HG03039 (cell line): ENCODE data around the gene NCAM1.
"Not testable (repeated sequence)": the region's sequence is repeated elsewhere in the genome, so short reads cannot be mapped to it uniquely, and the experiment has no call there.

Experiments
- ATAC-seq: cut with Tn5 transposase; IDR thresholded peaks from one replicate; pipeline ENCODE4 v1.9.1; 2021; ENCODE audit warnings: mild to moderate bottlenecking, moderate library complexity; ENCODE audit not compliant: unreplicated experiment

The NCAM1 gene

GRCh38 chr11:113018913-113019312 lies 57.7 kb downstream of the NCAM1 start:
- no peak for ATAC-seq

DNA sequence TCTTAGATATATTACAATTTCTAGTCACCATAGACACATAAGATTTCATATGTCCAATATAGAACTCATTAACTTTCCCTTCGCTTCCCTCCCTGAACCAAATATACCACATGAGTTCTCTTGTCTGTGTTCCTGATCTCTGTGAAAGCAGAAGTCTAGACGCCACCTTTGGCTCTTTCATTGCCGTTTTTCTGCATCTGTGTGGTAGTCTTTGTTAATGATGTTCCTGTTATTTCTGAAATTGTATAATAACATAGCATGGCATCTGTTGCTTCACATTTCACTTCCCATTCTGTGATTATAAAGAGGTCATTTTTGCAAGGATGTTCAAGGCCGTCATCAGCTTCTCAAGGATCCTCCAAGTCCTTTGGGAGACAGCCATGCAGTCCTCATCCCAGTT lies 58.5 kb downstream of the NCAM1 start:
- ATAC-seq = no peak

GRCh38 chr11:113021111-113021510 lies 59.9 kb downstream of the NCAM1 start:
- no peak for ATAC-seq

- ATAC-seq = no peak
Observed at GRCh38 chr11:113022262-113022661, 61.0 kb downstream of the NCAM1 start.

- ATAC-seq = no peak
Observed at GRCh38 chr11:113023228-113023627, 62.0 kb downstream of the NCAM1 start.

- ATAC-seq = no peak
Observed at GRCh38 chr11:113023986-113024385, 62.8 kb downstream of the NCAM1 start.

DNA sequence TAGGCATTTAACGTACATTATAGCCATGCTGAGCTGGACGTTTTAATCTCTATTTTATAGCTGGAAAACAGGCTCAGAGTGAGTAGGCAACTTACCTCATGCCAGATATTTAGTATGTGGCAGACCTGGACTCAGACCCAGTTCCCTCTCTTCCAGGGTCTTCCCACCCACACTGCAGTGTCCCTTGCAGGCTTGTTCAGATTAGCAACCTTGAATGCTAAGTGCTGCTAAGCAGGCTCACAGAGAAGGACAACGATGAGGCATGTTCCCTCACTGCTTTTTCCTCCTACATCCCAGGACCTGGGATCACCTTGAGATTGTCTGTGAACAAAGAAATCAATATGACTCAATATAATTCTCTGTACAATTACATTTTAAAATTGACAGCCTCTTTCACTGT lies 65.6 kb downstream of the NCAM1 start:
- ATAC-seq = no peak

DNA sequence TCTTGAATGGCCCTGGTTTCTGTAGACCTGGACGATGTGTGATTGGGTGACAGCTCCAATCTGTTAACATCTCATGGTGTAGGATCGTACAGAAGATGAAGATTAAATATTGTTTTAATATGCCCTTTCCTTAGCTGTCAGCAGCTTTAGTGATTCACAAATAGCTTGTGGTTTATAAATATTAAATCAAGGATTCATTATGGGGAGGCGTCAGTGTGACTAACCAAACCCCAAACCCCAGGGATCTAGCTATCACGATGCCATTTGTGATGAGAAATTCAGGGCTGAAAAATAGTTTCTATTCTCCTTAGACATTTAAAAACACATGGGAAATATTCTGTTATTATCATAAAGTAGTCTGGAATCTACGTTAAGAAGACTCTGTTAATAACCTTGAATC lies 73.4 kb downstream of the NCAM1 start:
- no peak for ATAC-seq

GRCh38 chr11:113035708-113036107 lies 74.5 kb downstream of the NCAM1 start:
- no peak for ATAC-seq

DNA sequence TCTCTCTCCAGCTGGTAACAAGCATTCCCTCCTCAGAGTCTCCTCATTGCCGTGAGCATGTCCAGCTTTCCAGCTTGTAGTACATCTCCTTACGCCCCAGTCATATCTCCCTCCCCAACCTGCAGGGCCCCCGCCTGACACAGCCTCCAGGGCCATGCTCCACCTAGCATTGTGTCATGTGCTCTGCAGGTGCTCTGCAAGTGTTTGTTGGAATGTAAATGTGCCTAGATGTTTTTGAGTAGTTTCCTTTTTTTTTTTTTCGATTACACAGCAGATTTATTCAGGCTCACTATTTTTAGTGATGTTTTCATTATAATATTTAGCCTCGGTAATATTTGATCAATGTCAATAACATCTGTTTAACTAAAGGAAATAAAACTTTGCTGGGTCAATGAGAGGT lies 82.5 kb downstream of the NCAM1 start:
- no peak for ATAC-seq

DNA sequence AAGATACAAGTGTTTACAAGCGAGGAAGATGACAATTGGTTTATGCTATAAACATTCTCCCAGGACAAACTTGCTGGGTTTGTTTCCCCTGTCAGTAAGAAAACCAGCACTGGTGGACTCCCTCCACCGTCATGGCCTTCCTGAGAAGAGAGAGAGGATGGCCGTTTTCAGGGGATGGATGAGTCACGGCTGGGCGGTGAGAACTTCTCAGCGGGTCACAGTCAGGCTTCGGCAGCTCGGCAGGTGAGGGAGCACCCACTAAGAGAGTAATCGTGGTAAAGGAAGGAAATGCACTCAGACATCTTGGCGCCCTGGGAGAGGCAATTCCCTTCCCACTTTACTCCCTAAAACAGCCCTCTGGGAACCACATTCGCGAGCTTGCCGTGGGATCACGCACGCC lies 83.9 kb downstream of the NCAM1 start:
- ATAC-seq = no peak

DNA sequence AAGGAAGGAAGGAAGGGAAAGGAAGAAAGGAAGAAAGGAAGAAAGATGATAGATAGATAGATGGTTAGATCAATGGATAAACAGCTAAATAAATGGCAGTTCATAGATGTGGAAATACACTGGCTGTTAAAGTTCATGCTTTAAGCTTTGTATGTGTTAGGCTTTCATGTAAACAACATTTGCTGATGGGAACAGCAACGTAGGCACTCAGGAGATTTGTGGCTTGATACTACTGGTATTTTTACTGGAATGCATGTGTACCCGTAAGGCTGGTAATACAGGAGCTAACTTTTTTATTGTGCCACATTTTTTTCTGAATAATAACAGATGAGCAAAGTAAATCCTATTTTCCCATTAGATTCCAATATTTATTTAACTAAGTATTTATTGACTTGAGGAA lies 85.6 kb downstream of the NCAM1 start:
- no peak for ATAC-seq

DNA sequence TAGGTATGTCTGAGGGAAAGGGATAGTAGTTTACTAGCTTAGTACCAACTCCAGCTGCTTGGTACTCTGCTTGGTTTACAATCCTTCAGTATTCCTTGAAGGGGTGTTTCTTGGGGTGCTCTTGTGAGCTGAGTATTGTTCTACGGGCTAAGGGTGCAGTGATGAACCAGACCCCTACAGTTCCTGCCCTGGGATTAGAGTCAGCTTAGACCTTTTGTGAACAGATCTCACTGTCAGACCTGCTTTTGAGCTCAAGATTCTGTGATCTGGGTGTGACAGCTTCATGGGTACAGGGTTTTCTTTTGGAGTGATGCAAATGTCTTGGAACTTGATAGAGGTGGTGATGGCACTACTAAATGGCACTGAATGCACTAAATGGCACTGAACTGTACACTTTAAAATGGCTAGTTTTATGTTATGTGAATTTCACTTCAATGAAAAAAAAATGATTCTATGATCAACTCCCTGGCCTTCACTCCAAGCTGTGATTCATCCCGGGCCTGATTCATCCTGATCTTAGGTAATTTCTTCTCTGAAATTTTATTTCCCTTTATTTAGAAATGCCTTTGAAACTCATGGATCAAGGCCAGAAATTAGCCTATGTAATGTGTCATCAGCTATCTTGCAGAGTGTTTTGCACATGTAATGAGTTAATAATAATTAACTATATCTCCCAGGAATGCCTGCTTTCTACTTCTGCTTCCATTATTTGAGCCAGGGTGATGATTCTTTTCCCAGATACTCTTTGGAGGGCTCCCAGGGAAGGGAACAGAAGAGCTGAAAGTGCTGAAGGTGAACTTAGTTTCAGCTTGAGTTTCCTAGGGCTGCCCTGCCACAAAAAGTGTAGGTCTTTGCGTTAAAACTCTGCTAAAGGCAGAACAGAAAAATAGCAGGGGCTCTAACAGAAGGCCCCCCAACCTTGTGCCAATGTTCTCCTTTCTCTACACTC lies 87.9 kb downstream of the NCAM1 start:
- no peak for ATAC-seq

- not testable (repeated sequence) for ATAC-seq
Observed at GRCh38 chr11:113053042-113053441, 91.8 kb downstream of the NCAM1 start.

DNA sequence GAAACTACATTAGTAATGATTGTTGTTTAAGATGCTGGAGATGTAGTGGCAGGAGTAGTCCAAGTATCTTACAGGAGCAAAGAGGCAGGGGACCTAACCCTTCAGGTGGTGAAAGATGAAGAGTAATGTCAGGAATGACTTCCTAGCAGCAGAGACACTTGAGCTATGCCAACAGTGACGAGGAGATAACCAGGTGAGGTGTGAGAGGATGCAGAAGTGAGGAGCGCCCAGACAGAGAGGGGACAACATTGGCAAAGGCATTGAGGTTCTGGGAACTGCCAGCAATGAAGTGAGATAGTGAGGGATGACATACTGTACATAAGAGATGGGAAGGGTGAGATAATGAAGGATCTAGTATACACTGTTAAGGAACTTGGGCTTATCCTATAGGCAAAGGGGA lies 95.8 kb downstream of the NCAM1 start:
- ATAC-seq = no peak

- no peak for ATAC-seq
Observed at GRCh38 chr11:113059548-113059947, 98.3 kb downstream of the NCAM1 start.

DNA sequence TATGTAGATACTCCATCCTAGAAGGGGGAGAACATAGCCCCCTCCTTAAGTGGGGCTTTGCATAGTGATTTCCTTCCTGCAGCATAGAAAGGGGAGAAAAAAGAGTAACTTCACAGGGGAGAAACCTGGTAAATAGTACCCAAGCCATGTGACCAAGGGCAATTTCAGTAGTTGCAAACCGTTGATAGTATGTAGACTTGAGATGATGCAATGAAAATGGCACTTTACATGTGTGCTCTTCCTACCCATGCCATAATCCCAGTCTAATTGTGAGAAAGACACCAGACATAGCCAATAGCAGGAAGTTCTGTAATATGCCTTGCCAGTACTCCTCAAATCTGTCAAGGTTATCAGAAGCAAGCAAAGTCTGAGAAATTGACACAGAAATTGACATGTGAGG lies 104.1 kb downstream of the NCAM1 start:
- ATAC-seq = no peak

DNA sequence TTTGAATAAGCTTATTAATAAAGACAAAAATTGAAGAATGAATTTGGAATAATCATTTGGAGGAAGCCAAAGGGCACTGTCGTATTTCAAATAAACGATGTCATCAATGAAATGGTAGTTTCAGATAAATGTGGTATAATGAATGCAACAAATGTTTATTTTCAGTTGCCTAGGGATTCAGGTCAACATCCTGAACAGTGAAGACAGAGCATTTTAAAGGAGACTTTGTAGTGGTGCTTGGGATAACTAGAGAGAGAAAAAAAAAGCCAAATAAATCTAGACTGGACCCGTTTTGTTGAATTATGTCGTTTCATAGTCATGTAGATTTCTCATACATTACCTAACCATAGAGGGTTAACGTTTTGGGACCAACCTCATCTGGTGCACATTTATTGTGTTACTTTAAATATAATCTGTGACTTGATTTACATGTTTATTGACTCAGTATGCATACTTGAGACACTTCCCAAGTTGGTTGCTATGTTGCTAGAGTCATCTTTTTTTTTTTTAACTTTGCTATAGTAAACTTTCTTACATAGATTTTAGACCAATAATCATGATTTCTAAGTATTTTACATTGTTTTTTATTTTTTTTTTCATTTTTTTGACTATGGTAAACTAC lies 111.1 kb downstream of the NCAM1 start:
- no peak for ATAC-seq

DNA sequence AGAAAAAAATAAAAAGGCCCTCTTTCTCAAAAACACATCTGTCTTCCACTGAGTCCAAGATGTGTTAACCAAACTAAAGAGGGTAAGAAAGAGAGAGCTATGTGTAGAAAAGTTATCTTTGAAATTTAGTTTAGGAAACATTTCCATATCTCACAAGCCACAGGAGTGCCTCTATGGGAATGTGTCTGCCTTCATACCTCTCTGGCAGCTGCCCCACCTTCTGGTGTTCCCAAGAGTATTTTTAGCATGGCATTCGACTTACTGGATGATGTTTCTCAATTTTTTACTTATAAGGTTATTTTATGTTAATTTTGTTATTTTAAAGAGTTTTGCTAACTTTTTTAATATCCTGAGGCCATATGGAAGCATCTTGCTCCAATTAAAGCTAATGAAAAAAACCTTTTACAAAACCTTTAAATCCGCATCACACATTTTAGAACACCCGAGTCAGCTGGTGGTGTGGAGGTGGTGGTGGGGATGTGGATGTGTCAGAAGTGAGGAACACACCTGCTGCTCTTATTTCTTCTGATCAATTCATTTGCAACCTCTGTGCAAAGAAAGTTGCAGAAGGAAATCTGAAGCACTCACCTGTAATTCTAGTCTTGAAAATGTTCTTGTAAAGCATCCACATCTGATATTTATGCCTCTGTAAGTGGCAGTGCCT lies 112.2 kb downstream of the NCAM1 start:
- ATAC-seq = no peak

- ATAC-seq = no peak
Observed at GRCh38 chr11:113075586-113076095, 114.4 kb downstream of the NCAM1 start.

DNA sequence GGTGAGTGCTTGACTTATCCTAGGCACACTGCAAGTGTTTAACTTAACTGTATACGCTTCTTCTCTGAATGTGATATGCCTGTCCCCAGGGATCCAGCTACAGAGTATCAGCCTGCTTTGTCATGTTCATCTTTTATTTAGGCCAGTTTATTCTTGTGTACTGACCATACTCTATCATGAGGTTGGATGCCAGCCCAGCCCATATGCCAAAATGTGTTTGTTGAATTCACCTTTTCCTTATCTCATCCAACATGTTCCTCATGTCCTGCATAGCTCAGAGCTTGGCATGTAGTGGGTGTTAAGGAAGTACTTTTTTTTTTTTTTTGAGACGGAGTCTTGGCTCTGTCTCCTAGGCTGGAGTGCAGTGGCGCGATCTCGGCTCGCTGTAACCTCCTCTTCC lies 116.2 kb downstream of the NCAM1 start:
- no peak for ATAC-seq
